ENCODE data around the gene PGLYRP1.
A peak's percentile ranks its signal among the peaks of the same experiment; 100 is the strongest.

PGLYRP1 gene

DNA sequence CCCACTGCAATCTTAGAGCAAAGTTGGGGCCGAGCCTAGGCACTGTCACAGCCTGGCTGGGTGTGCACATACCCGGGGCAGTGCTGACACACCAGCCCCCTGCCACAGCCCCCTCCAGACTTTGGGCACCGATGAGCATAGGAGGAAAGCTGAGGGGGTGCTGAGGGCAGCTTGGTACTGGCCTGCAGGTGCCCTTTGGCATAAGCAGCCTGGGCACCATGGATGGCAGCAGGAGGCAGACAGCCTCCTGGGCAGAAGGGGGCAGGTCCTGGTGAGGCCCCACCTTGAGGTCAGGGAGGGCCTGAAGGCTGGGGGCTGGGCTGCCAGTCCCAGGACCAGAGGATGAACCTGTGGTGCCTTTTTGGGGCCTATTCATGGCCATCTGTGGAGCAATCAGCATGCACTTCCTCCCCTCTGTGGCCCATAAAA, 9.8 kb upstream of the PGLYRP1 start:
- no peak for DNase-seq

DNA sequence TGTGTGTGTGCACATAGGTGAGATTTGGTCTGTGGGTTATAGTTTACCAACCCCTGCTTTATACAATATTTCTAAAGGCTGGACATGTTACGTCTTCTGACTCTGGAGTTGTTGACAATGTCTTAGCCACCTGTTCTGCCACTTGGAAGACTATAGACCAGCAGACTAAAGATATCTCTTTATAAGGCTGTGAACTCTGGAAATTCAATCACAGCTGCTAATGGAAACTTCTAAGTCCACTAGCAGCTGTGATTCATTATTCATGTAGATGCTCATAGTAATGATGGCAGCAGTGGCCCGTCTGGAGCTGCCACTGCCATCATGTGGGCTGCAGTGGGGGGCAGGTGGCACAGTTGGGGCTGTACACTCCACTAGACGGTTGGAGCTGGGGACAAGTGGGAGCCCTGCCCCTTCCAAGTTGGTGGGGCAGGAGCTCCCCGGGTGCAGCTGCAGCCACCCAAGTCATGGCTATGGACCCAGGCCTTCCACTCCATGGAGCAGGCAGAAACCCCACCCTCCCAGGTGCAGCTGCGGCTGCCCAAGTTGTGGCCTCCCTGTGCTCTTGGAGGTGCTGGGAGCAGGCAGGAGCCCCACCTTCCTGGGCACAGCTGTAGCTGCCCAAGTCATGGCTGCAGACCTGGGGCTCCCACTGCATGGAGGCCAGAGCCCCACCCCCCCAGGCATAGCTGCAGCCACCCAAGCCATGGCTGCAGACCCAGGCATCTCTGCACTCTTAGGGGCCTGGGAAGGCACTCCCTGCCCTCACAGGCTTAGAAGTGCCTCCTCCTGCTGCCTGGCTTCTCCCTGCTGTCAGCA, 9.1 kb upstream of the PGLYRP1 start:
- no peak for DNase-seq

DNA sequence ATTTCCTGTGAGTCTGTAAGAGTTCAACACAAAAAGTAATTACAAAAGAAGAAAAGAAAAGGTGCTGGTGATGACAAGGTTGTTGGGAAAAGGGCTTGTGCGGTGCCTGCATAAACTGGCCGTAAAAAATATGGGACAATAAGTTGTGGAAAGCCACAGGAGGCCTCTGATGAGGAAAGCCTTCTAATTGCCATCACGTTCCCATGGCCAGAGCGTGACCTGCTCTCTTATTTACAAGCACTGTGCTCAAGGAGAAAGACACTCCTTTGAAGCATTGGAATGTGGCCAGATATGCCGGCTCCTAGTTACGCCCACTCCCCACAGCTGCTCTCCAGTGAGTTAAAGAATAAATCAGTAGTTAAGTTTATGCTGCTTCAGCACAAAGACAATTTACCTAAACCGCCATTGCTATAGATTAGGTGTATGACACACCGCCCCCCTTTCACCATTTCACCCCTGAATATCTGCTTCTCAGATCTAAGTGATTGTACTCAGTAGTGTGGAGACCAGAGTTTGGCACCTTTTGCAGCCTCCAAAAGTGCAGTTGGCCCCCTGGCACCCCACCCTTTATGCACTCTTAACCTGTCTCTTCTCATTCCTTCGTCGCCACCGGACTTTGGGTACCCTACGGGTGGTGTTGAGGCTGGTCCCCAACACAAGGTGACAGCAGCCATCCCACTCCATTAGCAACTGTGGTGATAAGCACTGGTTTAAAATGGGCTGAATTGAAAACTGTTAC, 8.1 kb upstream of the PGLYRP1 start:
- no peak for DNase-seq

DNA sequence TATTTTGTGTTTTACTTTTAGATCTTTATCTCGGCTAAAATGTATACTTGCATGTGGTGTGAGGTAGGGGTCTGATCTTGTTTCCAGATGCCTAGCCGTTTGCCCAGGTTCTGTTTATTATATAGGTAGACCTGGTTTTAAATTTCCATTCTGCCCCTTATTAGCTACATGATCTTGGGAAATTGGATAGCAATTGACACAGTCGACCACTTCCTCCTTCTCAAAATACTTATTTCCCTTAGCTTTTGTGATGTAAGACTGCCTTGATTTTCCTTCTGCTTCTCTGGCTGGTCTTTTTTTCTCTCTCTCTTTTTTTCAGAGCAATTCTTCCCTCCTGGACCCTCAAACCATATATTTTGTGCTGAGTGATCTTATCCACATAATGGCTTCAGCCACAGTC, 3.0 kb upstream of the PGLYRP1 start:
- no peak for DNase-seq

DNA sequence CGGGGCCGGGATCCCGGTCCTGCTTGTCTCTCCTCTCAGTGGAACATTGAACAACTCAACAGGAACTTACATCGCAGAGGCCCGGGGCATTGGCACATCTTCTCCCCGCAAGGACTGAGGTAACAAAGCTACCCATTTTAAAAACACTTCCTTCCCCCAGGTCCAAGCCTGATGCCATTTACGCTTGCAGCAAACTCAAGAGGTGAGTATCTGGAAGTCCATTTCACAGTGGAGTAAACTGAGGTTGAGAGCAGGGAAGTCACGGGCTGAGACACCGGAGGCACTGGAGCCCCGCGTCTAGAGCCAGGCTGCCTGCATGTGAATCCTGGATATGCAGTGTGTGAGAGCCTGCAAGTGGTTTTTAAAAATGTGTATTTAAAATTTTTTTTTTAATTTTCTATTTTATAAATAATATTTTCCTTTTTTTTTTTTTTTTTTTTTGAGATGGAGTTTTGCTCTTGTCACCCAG, 492 bp upstream of the PGLYRP1 start:
- no peak for DNase-seq

DNA sequence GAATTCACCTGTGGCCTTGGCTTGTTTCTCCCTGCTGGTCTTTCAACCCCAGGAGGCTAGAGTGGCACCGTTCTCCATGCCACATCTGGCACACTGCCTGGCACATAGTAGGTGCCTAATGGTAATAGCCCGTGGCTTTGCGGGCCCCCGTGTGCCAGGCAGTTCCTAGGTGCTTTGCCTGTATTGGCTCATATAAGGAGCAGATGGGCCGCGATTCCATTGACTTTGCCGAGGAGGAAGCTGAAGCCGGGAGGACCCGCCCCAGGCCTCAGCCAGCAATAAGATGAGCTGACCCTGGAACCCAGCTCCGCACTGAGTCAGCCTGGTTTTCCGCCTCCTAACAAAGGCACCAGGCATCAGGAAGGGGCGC, 807 bp downstream of the PGLYRP1 start:
- DNase-seq, result no peak

DNA sequence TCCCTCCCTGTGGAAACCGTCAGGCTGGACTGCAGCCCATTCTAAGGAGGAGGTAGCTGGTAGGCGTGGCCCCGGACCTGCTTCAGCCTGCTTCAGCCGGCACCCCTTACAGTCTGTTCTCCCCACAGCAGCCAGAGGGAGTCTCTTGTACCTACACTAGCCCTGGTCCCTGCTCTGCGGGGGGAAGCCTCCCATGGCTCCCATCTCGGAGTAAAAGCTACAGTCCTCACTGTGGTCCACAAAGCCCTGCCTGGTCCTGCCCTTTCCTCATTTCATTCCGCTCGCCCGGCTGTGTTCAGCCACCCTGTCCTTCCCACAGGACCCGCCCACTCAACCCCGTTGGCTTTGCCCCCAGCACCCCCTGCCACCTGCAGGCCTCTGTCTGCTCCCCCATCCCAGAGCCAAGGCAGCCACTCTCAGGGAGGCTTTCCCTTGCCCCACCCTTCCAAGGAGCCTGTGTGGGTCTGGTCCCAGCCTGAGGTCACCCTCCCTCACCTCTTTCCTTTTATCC, 1.3 kb downstream of the PGLYRP1 start:
- DNase-seq, result no peak

DNA sequence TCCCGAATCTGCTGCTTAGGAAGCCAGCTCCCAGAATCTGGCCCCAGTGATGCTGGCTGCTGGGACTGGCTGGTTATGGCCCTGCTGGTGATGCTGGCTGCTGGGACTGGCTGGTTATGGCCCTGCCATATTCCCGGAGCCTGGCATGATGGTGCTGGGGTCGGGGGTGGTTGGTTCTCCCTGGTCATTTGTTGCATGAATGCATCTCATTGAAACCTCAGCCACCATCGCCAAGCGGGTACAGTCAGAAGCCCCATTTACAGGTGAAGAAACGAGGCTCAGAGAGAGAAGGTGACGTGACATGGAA, 2.1 kb downstream of the PGLYRP1 start:
- DNase-seq, result no peak

DNA sequence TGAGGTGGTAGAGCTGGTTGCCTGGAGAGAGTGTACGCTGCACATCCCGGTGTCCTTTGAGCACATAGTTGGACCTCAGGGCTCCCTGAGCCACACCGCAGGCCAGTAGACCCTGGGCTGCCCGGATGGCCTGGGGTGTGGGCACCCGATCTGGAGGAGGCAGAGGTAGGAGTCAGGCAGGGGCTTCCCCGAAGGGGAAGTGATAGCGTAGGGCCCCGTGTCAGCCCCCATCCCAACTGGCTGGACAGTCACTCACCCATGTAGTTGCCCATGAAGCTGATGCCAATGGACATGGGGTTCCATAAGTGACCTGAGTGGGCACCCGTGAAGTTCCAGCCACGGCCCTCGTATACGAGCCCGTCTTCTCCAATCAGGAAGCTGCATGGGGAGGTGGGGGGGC, 3.6 kb downstream of the PGLYRP1 start:
- no peak for DNase-seq

DNA sequence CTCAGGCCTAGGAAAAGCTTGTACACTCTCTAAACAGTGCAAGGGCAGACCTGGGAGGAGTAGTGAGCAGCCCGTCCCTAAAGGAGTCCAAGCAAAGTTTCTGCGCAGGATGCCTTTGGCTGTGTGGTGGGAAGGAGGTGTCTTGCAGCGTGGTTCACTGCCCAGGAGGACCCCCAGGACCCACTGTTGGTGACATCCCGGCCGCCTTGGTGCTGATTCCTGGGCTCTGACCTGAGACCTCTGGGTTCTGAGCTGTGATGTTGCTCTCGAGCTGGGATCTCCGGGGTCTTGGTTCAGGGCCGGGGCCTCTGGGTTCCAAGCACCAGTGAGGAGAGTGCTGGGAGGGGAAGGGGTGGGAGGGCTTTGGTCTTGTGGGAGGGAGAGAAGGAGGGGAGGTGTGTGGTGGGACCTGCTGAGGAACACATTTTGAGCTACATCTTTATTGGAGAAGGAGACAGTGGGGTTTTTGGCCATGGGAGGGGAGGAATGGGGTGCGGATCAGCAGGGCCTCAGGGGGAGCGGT, 4.1 kb downstream of the PGLYRP1 start:
- no peak for DNase-seq

DNA sequence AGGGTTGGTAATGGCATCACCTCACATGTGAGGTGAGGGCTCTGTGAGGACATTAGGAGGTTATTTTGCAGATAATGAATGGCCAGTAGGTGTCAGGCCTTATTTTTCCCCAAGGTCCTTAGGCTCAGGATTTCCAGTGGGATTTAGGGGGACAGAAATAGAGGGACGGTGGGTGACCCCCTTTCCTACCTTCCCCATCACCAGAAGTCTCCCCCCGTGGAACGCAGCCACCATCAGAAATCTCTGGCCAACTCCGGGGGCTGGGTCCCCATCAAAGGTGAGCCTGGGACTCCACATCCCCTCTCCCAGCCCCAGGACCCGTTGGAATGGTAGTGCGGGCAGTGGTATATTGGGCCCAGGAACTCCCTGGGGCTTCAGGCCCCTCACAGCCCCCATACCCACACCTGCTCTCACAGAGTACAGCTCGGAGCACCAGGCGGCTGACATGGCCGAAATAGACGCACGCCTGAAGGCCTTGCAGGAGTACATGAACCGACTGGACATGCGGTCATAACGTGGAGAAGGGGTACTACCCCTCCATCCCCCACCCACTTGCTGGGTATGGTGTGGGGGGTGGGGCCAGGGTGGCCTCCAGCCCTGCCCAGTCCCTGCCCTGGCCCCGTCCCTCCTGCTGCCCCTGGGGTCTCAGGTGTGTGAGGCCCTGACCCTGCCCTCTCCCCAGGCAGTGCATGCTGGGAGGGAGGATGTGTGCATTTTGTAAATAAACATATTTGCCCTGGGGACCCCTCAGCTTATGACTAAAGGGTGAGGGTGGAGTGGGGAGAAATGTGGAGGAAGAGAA, 4.8 kb downstream of the PGLYRP1 start:
- DNase-seq, result no peak

DNA sequence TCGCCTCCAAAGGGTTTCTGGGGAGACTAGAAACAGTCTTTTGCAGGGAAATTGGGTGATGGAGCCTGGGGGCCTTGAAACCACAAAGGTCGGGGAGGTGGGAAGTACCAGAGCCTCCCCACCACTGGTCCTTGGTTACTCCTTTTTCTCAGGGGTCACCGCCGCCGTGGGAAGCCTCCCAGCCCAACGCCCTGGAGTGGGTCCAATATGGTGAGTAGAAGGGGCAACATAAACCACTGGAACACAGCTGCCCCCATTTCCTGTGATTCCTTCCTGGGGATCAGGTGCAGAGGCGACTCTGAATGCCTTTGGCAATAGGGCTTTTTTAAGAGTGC, 5.8 kb downstream of the PGLYRP1 start:
- DNase-seq, result peak in 1 of 51 donors; percentile 34

DNA sequence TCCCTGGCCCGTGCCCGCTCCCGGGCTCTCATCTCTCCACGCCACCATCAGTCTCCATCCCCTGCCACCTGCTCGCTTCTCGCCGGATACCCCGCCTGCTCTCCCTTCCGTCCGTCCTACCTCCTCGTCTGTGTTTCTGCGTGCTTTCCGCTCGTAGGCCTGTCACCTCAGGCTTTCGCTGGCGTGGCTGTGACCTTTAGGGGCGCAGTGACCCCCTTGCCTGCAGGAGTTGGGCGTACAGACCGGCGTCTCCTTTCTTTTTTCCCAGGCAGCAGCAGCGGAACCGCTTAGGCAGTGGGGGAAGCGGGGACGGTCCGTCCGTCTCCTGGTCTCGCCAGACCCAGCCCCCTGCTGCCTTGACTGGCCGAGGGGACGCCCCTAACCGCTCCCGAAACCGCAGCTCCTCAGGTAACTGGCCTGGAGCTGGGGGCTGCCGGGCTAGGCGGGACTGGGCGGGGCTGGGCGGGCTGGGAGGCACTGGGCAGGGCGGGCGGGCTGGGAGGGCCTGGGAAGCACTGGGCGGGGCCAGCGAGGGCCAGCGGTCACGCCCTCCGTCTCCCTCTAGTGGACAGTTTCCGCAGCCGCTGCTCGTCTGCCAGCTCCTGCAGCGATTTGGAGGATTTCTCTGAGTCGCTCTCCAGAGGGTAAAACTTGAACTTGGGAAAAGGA, 6.3 kb downstream of the PGLYRP1 start:
- peak in 49 of 51 donors; percentile 12 to 90 (median 69) for DNase-seq

DNA sequence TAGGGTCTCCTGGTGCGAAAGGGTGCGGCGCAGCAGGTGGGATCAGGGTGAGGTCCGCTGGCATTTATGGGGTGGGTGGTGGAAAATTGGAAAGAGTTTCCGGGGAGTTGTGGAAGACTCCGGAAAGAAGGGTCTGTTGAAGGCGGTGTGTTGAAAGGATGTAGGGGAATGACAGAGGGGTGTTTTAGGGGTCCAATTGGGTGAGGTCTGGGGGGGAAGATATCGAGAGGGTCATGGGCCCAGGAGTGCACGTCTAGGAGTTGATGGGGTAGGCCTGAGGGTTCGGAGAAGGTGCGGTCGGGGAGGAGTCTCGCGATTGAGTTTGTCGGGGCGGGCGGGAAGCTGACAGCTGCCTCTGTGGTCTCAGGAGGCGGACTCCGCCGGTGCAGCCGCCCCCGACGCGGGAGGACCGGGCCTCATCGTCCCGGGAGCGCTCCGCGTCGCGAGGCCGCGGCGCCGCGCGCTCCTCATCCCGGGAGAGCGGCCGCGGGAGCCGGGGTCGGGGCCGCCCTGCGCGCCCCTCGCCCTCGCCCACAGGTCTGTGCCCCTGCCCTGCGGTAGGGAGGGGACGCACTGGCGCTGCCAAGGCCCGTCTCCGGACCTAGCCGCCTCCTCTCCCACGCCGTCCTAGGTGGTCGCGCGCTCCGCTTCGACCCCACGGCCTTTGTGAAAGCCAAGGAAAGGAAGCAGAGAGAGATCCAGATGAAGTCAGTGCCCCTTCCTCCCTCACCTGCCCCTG, 7.0 kb downstream of the PGLYRP1 start:
- DNase-seq, result no peak

DNA sequence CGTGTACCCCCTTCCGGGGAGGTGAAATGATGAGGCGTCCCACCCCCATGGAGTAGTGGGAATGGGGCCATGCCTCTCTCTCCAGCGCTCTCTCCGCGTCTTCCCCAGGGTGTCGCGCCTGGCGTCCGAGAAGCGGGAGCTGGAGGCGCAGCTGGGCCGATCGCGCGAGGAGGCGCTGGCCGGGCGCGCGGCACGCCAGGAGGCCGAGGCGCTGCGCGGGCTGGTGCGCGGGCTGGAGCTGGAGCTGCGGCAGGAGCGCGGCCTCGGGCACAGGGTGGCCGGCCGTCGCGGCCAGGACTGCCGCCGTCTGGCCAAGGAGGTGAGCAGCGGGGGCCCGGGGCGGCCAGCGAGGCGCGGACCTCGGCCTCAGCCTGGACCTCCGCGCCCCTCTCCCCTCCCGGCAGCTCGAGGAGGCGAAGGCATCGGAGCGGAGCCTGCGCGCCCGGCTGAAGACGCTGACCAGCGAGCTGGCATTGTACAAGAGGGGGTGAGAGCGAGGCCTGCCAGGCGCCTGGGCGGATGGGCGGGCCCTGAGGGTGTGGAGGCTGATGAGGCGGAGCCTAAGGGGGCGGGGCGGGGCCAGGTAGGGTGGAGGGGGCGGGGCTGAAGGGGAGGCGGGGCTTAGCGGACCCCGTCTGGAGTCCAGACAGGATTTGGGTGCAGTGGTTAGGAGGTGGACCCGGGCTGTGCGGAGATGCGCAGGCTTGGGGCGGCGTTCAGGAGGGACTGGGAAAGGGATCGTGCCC, 7.7 kb downstream of the PGLYRP1 start:
- peak in 15 of 51 donors; percentile 3 to 52 (median 25) for DNase-seq

DNA sequence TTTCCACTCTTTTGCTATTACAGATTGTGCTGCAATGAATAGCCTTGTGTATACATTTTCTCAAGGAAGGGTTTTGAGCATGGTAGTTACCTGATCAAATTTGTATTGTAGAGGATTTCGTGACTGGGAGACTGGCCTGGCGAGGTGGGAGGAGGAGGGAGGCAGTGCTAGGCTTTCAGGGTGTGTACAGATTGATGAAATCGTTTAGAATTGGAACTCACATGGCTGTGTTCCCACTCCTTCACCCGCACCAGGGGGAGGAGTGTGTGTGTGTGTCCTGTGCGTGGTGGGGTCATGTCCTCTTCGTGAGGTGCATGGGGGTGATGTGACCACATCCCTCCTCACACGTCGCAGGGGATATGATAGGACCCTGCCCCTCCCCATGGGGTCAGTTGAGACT, 8.3 kb downstream of the PGLYRP1 start:
- peak in 1 of 51 donors; percentile 17 for DNase-seq

DNA sequence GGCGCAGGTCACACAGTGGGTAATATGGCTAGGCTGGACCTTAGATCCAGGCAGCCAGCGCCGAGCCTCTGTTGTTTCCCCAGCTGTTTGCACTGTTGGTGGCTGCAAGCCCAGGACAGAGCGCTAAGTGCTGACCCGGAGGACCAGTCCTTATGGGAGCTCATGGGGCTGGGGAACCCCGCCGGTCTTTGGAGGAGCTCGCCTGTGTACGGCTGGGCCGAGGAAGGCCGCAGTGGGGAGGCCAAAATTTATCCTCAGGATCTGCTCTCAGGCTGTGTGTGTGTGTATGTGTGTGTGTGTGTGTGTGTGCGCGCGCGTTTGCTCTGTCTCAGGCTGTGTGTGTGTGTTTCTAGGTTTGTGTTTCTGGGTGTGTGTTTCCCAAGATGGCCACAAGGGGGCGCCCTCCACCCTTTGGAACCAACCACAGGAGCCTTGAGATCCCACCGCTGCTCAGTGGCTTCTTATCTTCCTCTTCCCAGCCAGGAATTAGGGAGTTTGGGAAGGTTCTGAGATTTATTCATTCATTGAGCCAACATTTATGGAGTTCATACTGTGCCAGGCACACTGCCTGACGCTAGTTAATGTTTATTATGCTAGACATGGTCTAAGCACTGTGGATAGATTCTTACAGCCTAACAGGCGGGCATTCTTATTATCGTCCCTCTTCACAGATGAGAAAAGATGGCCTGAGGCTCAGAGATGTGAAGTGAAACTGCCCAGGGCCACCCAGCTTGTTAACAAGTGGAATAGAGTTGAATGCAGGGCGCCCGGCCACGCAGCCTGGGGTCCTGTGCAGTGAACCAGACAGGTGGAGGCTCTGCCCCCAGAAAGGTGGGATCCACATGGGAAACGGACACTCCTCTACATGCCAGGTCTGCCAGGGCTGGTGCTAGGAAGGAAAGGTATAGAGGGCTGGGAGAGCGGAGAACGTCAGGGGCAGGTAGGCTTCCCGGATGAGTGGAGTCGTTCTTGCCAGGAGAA, 13.0 kb downstream of the PGLYRP1 start:
- peak in 48 of 51 donors; percentile 14 to 87 (median 52) for DNase-seq

DNA sequence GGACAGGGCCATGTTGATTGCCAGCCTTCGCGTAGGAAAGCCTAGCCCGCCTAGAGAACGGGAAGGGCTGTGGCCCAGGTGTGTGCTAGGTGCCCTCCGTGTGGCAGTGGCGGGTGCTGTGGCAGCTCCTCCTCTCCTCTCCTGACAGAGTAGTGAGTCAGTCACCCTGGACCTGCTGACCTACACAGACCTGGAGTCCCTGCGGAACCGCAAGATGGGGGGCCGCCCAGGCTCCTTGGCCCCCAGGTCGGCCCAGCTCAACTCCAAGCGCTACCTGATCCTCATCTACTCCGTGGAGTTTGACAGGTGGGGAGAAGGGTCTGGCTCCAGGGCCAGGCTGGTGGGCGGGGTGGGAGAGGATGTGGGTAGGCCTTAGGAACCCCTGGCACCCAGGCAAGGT, 16.4 kb downstream of the PGLYRP1 start:
- DNase-seq, result no peak

Data from hypothalamus (tissue), 51 donors.